Measurements from ENCODE around the gene TNS3. TPM values are rescaled to one million over a fixed set of nuclear protein-coding genes. Genes with fewer than 3 reads are reported as not detected.

TNS3 gene
- total RNA-seq, 1 experiment from 2014 or later = 9.5 TPM

DNA sequence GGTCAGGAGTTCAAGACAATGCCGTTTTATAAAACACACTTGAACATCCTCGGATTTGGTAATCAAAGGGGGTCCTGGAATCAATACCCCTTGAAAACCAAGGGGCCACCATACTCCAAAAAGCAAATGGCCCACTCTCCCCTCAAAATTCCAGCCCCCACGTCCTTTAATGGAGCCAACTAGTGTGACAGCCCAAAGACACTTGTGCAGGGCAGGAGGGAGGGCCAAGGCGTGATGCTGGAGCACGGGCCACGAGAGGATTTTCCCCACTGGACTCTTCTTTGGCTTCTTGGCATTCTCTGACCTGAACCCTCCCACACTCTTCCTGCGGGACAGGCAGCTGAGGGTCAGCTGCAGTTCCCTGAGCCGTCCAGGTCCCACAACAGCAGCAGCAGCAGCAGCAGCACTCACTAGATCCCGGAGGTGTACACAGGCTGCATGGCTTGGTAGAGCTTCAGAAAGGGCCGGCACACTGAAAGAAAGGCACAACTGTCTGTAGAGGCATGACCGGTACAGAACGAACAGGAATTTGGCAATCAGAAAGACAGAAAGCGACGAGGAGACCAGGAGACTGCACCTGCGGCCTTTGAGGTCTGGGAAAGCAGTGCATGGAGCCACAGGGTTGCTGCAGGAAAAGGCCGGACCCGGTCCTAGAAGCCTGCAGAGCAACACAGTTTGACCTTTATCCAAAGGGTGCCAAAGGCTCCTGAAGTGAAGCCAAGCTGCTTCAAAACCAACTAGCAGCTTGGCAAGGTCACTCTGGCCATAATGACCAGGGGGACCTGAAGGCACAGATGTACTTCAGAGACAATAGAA is 168.2 kb downstream of the TNS3 start:
- Histone ChIP-seq H2BK5ac (ENCODE audit: insufficient read length, low read length) (no peak overlapping the region), H2BK12ac (ENCODE audit: insufficient read length, low read depth, low read length) (no peak overlapping the region), H4K20me1 (ENCODE audit: control insufficient read depth, insufficient read depth, insufficient read length) (no peaks in the 10 kb centered on the region), H3K79me2 (ENCODE audit: insufficient read depth, low read length) (no peaks in the 10 kb centered on the region), H3K4ac (ENCODE audit: low read depth, low read length) (no peak overlapping the region), H4K5ac (ENCODE audit: insufficient read length, low read depth, low read length) (no peak overlapping the region), H3T11ph (ENCODE audit: low read length) (no peak overlapping the region), H4K91ac (ENCODE audit: insufficient read length, low read depth, low read length) (no peak overlapping the region), H3K18ac (ENCODE audit: insufficient read length, low read depth, low read length) (no peak overlapping the region), H2AK5ac (ENCODE audit: insufficient read length, low read length) (no peak overlapping the region), H3K27ac (ENCODE audit: insufficient read length, low read depth, low read length) (no peak overlapping the region), H3K79me1 (ENCODE audit: insufficient read depth, low read depth, low read length, poor library complexity, severe bottlenecking) (no peaks in the 10 kb centered on the region), H3K27me3 (ENCODE audit: insufficient read depth, low read length) (no peaks in the 10 kb centered on the region), H2BK15ac (ENCODE audit: low read depth, low read length) (no peak overlapping the region), H2BK120ac (ENCODE audit: low read depth, low read length, poor library complexity, severe bottlenecking) (no peak overlapping the region), H3K14ac (ENCODE audit: insufficient read depth, low read length) (no peak overlapping the region), H2BK20ac (ENCODE audit: low read depth, low read length, poor library complexity, severe bottlenecking) (no peak overlapping the region), H4K8ac (replicated peaks; ENCODE audit: insufficient read length, low read depth, low read length) (no peak overlapping the region), H3K9me3 (ENCODE audit: control insufficient read depth, low read depth, low read length) (no peaks in the 10 kb centered on the region), H3K56ac (ENCODE audit: insufficient read length, low read depth, low read length) (no peak overlapping the region), H3K23ac (ENCODE audit: insufficient read length, low read depth, low read length) (no peak overlapping the region), H3K4me1 (ENCODE audit: insufficient read depth, low read length) (no peaks in the 10 kb centered on the region), H3K4me2 (ENCODE audit: insufficient read depth, insufficient read length, low read length) (no peak overlapping the region), H3K23me2 (ENCODE audit: insufficient read length, low read depth, low read length, poor library complexity, severe bottlenecking) (no peaks in the 10 kb centered on the region), H2AFZ (ENCODE audit: low read length) (no peak overlapping the region), H3K9ac (ENCODE audit: extremely low read depth, insufficient read length, low read length) (no peak overlapping the region)
- no CpG with 5 or more reads among the region's 17 CpGs for WGBS (ENCODE audit: extremely low coverage, insufficient read length, low lambda C conversion rate)
- Mint-ChIP-seq H3K4me1 (peaks cover 1 to 2% of the 10 kb centered on the region in 2 experiments; a peak in 1 of 4 replicates), H3K4me3 (no peak overlapping the region; a peak in 1 of 5 replicates), H3K27me3 (ENCODE audit: low read depth) (no peaks in the 10 kb centered on the region), H3K36me3 (ENCODE audit: insufficient read depth in 1 of 3, low read depth in 3 of 3) (no peaks in the 10 kb centered on the region; a peak in 2 of 7 replicates), H3K27ac (peak overlapping the region in 1 of 3 experiments; percentile 20; a peak in 1 of 7 replicates), H3K9me3 (no peaks in the 10 kb centered on the region)
- DNase-seq = no peak
- TF ChIP-seq, protein P1, sequence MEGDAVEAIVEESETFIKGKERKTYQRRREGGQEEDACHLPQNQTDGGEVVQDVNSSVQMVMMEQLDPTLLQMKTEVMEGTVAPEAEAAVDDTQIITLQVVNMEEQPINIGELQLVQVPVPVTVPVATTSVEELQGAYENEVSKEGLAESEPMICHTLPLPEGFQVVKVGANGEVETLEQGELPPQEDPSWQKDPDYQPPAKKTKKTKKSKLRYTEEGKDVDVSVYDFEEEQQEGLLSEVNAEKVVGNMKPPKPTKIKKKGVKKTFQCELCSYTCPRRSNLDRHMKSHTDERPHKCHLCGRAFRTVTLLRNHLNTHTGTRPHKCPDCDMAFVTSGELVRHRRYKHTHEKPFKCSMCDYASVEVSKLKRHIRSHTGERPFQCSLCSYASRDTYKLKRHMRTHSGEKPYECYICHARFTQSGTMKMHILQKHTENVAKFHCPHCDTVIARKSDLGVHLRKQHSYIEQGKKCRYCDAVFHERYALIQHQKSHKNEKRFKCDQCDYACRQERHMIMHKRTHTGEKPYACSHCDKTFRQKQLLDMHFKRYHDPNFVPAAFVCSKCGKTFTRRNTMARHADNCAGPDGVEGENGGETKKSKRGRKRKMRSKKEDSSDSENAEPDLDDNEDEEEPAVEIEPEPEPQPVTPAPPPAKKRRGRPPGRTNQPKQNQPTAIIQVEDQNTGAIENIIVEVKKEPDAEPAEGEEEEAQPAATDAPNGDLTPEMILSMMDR (conservative IDR thresholded peaks at IDR 0.05) = no peak
